K562 (cell line): ENCODE data around the gene PRMT6. TPM values are rescaled to one million over a fixed set of nuclear protein-coding genes. Genes with fewer than 3 reads are reported as not detected.

Source experiments
- DNMT1 ChIP-seq: fragments of 450-650 bp; IDR thresholded peaks from 2 replicates; pipeline ENCODE4 v1.6.1; 2016; ENCODE audit warnings: antibody characterized with exemption, mild to moderate bottlenecking
- EP300 ChIP-seq: IDR thresholded peaks from 2 replicates; pipeline ENCODE4 v1.6.1; 2012; ENCODE audit warnings: low read length, improper control_type of control experiment
- HNRNPH1 ChIP-seq: fragments of 200-400 bp; formaldehyde crosslinking; optimal IDR thresholded peaks from 2 replicates; pipeline ENCODE3; 2017; ENCODE audit warnings: low read depth, mild to moderate bottlenecking, low read length, moderate library complexity
- NR2C2 ChIP-seq, 2 experiments: fragments of 200-800 bp in 1 of 2; sonication (Bioruptor generic) in 1 of 2; sonication (generic) in 1 of 2; formaldehyde crosslinking in 1 of 2; IDR thresholded peaks; 2 replicates each; pipeline versions ENCODE4 v1.6.1 to v1.8.0; 2016 to 2022; ENCODE audit warnings: mild to moderate bottlenecking in 1 of 2, missing compliant biosample characterization in 1 of 2, missing genetic modification characterization in 1 of 2, missing genetic modification reagents in 1 of 2
- NRF1 ChIP-seq, 2 experiments: fragments of 450-650 bp; IDR thresholded peaks in 1 of 2; conservative IDR thresholded peaks in 1 of 2; 2 replicates each; pipeline ENCODE4 v1.6.1; 2014; ENCODE audit warnings: mild to moderate bottlenecking in 2 of 2
- RAD21 ChIP-seq, 2 experiments: fragments of 250-450 bp in 1 of 2; fragments of 450-650 bp in 1 of 2; sonication (Bioruptor Pico) in 1 of 2; formaldehyde crosslinking in 1 of 2; IDR thresholded peaks in 1 of 2; conservative IDR thresholded peaks in 1 of 2; 2 replicates each; pipeline versions ENCODE4 v1.4.0 to v1.8.0; 2020 to 2022; ENCODE audit warnings: mild to moderate bottlenecking in 2 of 2, moderate library complexity in 1 of 2
- SMAD1 ChIP-seq: fragments of 150-350 bp; IDR thresholded peaks from 2 replicates; pipeline ENCODE4 v1.6.1; 2014; ENCODE audit warnings: low read length, low read depth; ENCODE audit not compliant: partially characterized antibody
- TSC22D4 ChIP-seq: fragments of 450-650 bp; IDR thresholded peaks from 2 replicates; pipeline ENCODE4 v1.6.1; 2016; ENCODE audit warnings: missing genetic modification characterization, missing biosample characterization, control low read depth
- ZFP36 ChIP-seq: fragments of 150-350 bp; IDR thresholded peaks from 2 replicates; pipeline ENCODE4 v1.6.1; 2018; ENCODE audit warnings: low read length, low read depth; ENCODE audit not compliant: partially characterized antibody
- ZNF263 ChIP-seq: sonication (generic); formaldehyde crosslinking; IDR thresholded peaks from 2 replicates; pipeline ENCODE4 v1.8.0; 2022; ENCODE audit warnings: mild to moderate bottlenecking, missing genetic modification reagents, borderline replicate concordance
- ZNF408 ChIP-seq: fragments of 250-450 bp; sonication (Bioruptor Pico); IDR thresholded peaks from 2 replicates; pipeline ENCODE4 v1.4.0; 2020; ENCODE audit warnings: low read depth, mild to moderate bottlenecking, moderate library complexity
- ZNF589 ChIP-seq: fragments of 200-800 bp; sonication (Bioruptor generic); IDR thresholded peaks from 2 replicates; pipeline ENCODE4 v1.6.1; 2016; ENCODE audit warnings: low read depth, missing genetic modification characterization, missing compliant biosample characterization
- polyA plus RNA-seq, 8 experiments: library from polyadenylated mRNA; depleted of rRNA in 4 of 8; stranded (reverse) in 5 of 8; unstranded in 3 of 8; fragments of >200 nt; fragmentation: Nextera tagmentation in 2 of 8; fragmentation: Illumina TruSeq in 1 of 8; extraction: Ambion mirVana in 2 of 8; extraction: Trizol in 1 of 8; gene quantifications; 2 replicates each; pipeline versions ENCODE4 v1.2.1 to v1.2.3, GENCODE V29; 2011 to 2014; ENCODE audit warnings: inconsistent platforms in 1 of 8, missing spikeins in 1 of 8
- total RNA-seq, 7 experiments: library from RNA; depleted of rRNA in 6 of 7; stranded (reverse); fragments of >200 nt in 6 of 7; fragmentation: Illumina TruSeq in 2 of 7; extraction: Trizol in 2 of 7; gene quantifications; 2 replicates each; pipeline versions ENCODE4 v1.2.1 to v1.2.3, GENCODE V29; 2011 to 2021; ENCODE audit warnings: low replicate concordance in 1 of 7
- TF ChIP-seq, protein P1 (sequence below), 2 experiments: fragments of 450-650 bp; conservative IDR thresholded peaks; 2 replicates each; pipeline ENCODE4 v1.6.1; 2017; ENCODE audit warnings: mild to moderate bottlenecking in 2 of 2, moderate library complexity in 2 of 2
- TF ChIP-seq, protein P2 (sequence below): sonication (generic); formaldehyde crosslinking; IDR thresholded peaks from 2 replicates; pipeline ENCODE4 v1.8.0; 2022; ENCODE audit warnings: missing genetic modification reagents, mild to moderate bottlenecking, borderline replicate concordance
- TF ChIP-seq, protein P3 (sequence below): fragments of 250-450 bp; sonication (Bioruptor Pico); IDR thresholded peaks from 2 replicates; pipeline ENCODE4 v1.8.0; 2021; ENCODE audit warnings: moderate library complexity, mild to moderate bottlenecking, inconsistent platforms
- TF ChIP-seq, protein P4 (sequence below): fragments of 250-450 bp; sonication (Bioruptor Pico); IDR thresholded peaks from 2 replicates; pipeline ENCODE4 v1.4.0; 2020; ENCODE audit warnings: mild to moderate bottlenecking, moderate library complexity, borderline replicate concordance
- TF ChIP-seq, protein P5 (sequence below): fragments of 450-650 bp; IDR thresholded peaks from 2 replicates; pipeline ENCODE4 v1.6.1; 2016

Gene PRMT6
- total and polyA plus RNA-seq, 9 of the 15 experiments (the other 6 are each of a cell fraction or from before 2014, with no cell fraction given) = 6.1 to 36.9 (median 29.4) TPM

DNA sequence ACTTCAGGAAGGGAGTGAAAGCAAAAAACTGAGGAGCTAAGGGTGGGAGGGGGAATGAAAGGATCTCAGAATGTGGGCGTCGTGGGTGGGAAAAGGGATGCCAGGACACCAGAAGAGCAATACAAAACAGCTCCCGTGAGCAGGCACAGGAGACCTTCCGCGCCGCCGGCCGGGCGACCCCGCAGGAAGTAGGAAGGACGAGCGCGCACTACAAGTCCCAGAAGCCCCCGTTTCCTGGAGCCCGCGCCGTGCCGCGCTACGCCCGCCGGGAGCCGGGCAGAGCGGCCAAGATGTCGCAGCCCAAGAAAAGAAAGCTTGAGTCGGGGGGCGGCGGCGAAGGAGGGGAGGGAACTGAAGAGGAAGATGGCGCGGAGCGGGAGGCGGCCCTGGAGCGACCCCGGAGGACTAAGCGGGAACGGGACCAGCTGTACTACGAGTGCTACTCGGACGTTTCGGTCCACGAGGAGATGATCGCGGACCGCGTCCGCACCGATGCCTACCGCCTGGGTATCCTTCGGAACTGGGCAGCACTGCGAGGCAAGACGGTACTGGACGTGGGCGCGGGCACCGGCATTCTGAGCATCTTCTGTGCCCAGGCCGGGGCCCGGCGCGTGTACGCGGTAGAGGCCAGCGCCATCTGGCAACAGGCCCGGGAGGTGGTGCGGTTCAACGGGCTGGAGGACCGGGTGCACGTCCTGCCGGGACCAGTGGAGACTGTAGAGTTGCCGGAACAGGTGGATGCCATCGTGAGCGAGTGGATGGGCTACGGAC is at the start of gene PRMT6 (continued):
- TF ChIP-seq, protein P1, sequence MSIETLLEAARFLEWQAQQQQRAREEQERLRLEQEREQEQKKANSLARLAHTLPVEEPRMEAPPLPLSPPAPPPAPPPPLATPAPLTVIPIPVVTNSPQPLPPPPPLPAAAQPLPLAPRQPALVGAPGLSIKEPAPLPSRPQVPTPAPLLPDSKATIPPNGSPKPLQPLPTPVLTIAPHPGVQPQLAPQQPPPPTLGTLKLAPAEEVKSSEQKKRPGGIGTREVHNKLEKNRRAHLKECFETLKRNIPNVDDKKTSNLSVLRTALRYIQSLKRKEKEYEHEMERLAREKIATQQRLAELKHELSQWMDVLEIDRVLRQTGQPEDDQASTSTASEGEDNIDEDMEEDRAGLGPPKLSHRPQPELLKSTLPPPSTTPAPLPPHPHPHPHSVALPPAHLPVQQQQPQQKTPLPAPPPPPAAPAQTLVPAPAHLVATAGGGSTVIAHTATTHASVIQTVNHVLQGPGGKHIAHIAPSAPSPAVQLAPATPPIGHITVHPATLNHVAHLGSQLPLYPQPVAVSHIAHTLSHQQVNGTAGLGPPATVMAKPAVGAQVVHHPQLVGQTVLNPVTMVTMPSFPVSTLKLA (conservative IDR thresholded peaks at IDR 0.05) = peak; percentile 50 to 71; a peak in 3 of 4 replicates
- TF ChIP-seq SMAD1 (no peak), ZNF408 (CRISPR knock-in tag) (no peak), ZNF589 (no peak), NR2C2 (CRISPR knock-in tag; IDR thresholded peaks at IDR 0.05) (no peak), NR2C2 (tag; IDR thresholded peaks at IDR 0.05) (peak; percentile 46; the same call in 1 of the 2 replicates), HNRNPH1 (no peak), EP300 (no peak), ZFP36 (no peak), ZNF263 (CRISPR knock-in tag) (no peak; the same call in 1 of the 2 replicates), DNMT1 (no peak), NRF1 (conservative IDR thresholded peaks at IDR 0.05 in 1 of 2, IDR thresholded peaks at IDR 0.05 in 1 of 2) (peak; percentile 40 to 64; a peak in 3 of 4 replicates), TSC22D4 (no peak), RAD21 (CRISPR knock-in tag; conservative IDR thresholded peaks at IDR 0.05 in 1 of 2, IDR thresholded peaks at IDR 0.05 in 1 of 2) (no peak)
- TF ChIP-seq, protein P2, sequence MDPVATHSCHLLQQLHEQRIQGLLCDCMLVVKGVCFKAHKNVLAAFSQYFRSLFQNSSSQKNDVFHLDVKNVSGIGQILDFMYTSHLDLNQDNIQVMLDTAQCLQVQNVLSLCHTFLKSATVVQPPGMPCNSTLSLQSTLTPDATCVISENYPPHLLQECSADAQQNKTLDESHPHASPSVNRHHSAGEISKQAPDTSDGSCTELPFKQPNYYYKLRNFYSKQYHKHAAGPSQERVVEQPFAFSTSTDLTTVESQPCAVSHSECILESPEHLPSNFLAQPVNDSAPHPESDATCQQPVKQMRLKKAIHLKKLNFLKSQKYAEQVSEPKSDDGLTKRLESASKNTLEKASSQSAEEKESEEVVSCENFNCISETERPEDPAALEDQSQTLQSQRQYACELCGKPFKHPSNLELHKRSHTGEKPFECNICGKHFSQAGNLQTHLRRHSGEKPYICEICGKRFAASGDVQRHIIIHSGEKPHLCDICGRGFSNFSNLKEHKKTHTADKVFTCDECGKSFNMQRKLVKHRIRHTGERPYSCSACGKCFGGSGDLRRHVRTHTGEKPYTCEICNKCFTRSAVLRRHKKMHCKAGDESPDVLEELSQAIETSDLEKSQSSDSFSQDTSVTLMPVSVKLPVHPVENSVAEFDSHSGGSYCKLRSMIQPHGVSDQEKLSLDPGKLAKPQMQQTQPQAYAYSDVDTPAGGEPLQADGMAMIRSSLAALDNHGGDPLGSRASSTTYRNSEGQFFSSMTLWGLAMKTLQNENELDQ (CRISPR knock-in tag) = 0 out of 2 replicates have a peak, but pooled peaks have one; percentile 56
- TF ChIP-seq, protein P3, sequence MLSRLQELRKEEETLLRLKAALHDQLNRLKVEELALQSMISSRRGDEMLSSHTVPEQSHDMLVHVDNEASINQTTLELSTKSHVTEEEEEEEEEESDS (CRISPR knock-in tag) = no peak
- TF ChIP-seq, protein P4, sequence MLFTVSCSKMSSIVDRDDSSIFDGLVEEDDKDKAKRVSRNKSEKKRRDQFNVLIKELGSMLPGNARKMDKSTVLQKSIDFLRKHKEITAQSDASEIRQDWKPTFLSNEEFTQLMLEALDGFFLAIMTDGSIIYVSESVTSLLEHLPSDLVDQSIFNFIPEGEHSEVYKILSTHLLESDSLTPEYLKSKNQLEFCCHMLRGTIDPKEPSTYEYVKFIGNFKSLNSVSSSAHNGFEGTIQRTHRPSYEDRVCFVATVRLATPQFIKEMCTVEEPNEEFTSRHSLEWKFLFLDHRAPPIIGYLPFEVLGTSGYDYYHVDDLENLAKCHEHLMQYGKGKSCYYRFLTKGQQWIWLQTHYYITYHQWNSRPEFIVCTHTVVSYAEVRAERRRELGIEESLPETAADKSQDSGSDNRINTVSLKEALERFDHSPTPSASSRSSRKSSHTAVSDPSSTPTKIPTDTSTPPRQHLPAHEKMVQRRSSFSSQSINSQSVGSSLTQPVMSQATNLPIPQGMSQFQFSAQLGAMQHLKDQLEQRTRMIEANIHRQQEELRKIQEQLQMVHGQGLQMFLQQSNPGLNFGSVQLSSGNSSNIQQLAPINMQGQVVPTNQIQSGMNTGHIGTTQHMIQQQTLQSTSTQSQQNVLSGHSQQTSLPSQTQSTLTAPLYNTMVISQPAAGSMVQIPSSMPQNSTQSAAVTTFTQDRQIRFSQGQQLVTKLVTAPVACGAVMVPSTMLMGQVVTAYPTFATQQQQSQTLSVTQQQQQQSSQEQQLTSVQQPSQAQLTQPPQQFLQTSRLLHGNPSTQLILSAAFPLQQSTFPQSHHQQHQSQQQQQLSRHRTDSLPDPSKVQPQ (CRISPR knock-in tag) = no peak
- TF ChIP-seq, protein P5, sequence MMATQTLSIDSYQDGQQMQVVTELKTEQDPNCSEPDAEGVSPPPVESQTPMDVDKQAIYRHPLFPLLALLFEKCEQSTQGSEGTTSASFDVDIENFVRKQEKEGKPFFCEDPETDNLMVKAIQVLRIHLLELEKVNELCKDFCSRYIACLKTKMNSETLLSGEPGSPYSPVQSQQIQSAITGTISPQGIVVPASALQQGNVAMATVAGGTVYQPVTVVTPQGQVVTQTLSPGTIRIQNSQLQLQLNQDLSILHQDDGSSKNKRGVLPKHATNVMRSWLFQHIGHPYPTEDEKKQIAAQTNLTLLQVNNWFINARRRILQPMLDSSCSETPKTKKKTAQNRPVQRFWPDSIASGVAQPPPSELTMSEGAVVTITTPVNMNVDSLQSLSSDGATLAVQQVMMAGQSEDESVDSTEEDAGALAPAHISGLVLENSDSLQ = no peak
